8988T (cell line): ENCODE measurements around the gene HCRTR2.
"Not testable (repeated sequence)": the region's sequence is repeated elsewhere in the genome, so short reads cannot be mapped to it uniquely, and the experiment has no call there.

Experiments used
- DNase-seq: peaks from one replicate; pipeline ENCODE4 v3.0.0; 2011

HCRTR2 gene

GRCh38 chr6:55174211-55175026, at the start of gene HCRTR2:
Gene HCRTR2 (plus strand): TSS chr6:55174515. CDS start chr6:55174588, 73 bp downstream.
- DNase-seq, result no peak

GRCh38 chr6:55130806-55131324, 43.5 kb upstream of the HCRTR2 start:
- no peak for DNase-seq

- DNase-seq, result no peak
Observed at GRCh38 chr6:55131616-55132015, 42.7 kb upstream of the HCRTR2 start.

- no peak for DNase-seq
Observed at GRCh38 chr6:55136916-55137315, 37.4 kb upstream of the HCRTR2 start.

- no peak for DNase-seq
Observed at GRCh38 chr6:55137929-55138693, 36.2 kb upstream of the HCRTR2 start.

- DNase-seq, result no peak
Observed at GRCh38 chr6:55141611-55142010, 32.7 kb upstream of the HCRTR2 start.

GRCh38 chr6:55142610-55143009, 31.7 kb upstream of the HCRTR2 start:
- no peak for DNase-seq

- DNase-seq, result no peak
Observed at GRCh38 chr6:55153284-55153683, 21.0 kb upstream of the HCRTR2 start.

- not testable (repeated sequence) for DNase-seq
Observed at GRCh38 chr6:55158784-55159183, 15.5 kb upstream of the HCRTR2 start.

- DNase-seq, result no peak
Observed at GRCh38 chr6:55167860-55168259, 6.5 kb upstream of the HCRTR2 start.

- no peak for DNase-seq
Observed at GRCh38 chr6:55175078-55176049, 1.0 kb downstream of the HCRTR2 start.

- DNase-seq, result no peak
Observed at GRCh38 chr6:55176958-55177357, 2.6 kb downstream of the HCRTR2 start.

GRCh38 chr6:55180258-55180657, 5.9 kb downstream of the HCRTR2 start:
- no peak for DNase-seq

GRCh38 chr6:55182016-55182650, 7.8 kb downstream of the HCRTR2 start:
- DNase-seq, result no peak

GRCh38 chr6:55184782-55185530, 10.6 kb downstream of the HCRTR2 start:
- DNase-seq, result no peak

GRCh38 chr6:55198715-55199114, 24.4 kb downstream of the HCRTR2 start:
- no peak for DNase-seq

- no peak for DNase-seq
Observed at GRCh38 chr6:55199239-55199638, 24.9 kb downstream of the HCRTR2 start.

GRCh38 chr6:55208478-55209458, 34.5 kb downstream of the HCRTR2 start:
- no peak for DNase-seq

GRCh38 chr6:55210952-55211351, 36.6 kb downstream of the HCRTR2 start:
- DNase-seq, result no peak

- no peak for DNase-seq
Observed at GRCh38 chr6:55212156-55212555, 37.8 kb downstream of the HCRTR2 start.
